ENCODE measurements around the gene MTAP.

The MTAP gene

DNA sequence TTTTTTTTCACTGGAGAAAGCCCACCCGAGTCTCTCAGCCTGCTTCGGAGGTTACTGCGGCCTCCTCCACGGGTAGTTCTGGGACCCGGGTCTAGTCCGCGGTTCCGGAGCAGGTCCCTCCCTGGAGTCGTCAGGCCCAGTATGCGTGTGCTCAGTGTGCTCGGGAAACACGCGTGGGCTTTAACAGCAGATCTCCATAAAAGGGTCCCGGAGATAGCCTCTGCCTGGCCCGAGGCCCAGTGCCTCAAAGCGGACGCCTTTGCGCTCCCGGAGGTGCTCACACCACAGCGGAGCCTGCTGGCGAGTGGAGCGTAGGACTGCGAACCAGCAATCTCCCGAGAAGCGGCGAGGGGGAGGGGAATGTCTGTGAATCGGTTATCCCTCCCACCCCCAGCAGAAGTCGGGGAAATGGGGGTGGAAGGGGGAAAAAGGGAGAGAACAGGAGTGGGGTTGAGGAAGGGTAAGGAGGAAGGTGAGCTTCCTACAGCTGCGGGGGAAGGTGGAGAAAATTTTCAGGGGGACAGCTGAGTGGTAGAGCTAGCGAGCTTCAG, 163.0 kb downstream of the MTAP start:
- Histone ChIP-seq H2AFZ (no peak overlapping the region), H3K4me3 (ENCODE audit: low read depth, low read length) (no peak overlapping the region), H3K27ac (no peak overlapping the region), H3K4me1 (no peaks in the 10 kb centered on the region), H3K9ac (no peak overlapping the region), H3K79me2 (no peaks in the 10 kb centered on the region), H3K36me3 (ENCODE audit: control insufficient read depth, insufficient read depth, low read length) (no peaks in the 10 kb centered on the region), H3K9me3 (ENCODE audit: control insufficient read depth, low read length) (no peaks in the 10 kb centered on the region), H3K27me3 (ENCODE audit: control insufficient read depth, insufficient read depth, low read length) (peaks cover 12% of the 10 kb centered on the region), H3K4me2 (ENCODE audit: low read length) (no peak overlapping the region)
- TF ChIP-seq CTCF (IDR thresholded peaks at IDR 0.05): no peak

DNA sequence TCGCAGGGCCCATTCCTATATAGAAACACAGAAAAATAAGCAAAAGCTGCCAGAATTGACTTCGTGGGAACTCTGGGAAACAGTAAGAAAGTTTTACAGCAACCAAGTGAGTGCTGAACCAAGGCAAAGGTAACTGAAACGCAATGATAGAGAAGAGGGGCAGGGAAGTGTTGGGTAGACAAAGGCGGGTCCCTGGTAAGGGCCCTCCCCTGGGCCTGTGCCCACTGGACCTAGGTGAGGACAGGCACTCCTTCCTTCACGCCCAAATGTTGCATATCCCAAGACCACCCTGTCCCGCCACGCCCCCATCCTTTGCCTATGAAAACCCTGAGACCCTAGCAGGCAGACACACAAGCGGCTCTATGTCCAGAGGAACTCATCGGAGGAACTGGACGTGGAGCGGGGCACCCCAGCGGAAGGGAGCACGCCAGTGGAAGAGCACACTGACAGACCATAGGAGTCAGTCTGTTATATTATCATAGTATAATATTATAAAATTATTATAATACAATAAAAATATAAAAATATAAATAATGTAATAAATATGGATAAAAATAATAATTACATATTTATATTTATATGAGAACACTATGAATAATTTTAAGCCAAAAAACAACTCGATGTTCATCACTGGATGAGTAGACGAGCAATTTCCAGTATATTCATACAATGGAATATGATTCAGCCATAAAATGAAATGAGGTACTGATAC, 163.9 kb downstream of the MTAP start:
- Histone ChIP-seq H3K27me3 (ENCODE audit: control insufficient read depth, insufficient read depth, low read length) (peaks cover 19% of the 10 kb centered on the region), H3K4me2 (ENCODE audit: low read length) (no peak overlapping the region), H3K36me3 (ENCODE audit: control insufficient read depth, insufficient read depth, low read length) (no peaks in the 10 kb centered on the region), H3K9me3 (ENCODE audit: control insufficient read depth, low read length) (no peaks in the 10 kb centered on the region), H3K79me2 (no peaks in the 10 kb centered on the region), H2AFZ (no peak overlapping the region), H3K4me3 (ENCODE audit: low read depth, low read length) (no peak overlapping the region), H3K27ac (no peak overlapping the region), H3K4me1 (no peaks in the 10 kb centered on the region), H3K9ac (no peak overlapping the region)
- TF ChIP-seq CTCF (IDR thresholded peaks at IDR 0.05): no peak

DNA sequence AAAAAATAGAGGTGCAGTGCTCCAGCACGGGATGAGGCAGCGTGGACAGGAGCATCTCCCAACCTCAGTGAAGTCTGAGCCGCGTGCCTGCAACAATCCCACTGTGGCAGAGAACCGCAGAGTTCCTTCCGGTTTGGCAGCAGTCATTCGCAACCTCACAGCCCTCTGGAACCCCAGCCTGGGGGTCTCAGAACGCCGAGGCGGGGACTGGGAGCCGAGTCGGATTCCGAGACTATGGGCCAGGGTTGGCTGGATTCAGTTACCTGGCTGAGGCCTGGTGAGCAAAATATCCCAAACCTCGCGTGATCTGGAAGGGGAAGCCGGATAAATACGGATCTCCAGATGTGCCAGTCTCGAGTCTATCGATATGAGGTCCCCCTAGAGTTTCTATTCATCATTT, 164.7 kb downstream of the MTAP start:
- Histone ChIP-seq H3K4me2 (ENCODE audit: low read length) (no peak overlapping the region), H3K4me3 (ENCODE audit: low read depth, low read length) (no peak overlapping the region), H3K36me3 (ENCODE audit: control insufficient read depth, insufficient read depth, low read length) (no peaks in the 10 kb centered on the region), H3K27ac (no peak overlapping the region), H3K9me3 (ENCODE audit: control insufficient read depth, low read length) (no peaks in the 10 kb centered on the region), H3K9ac (no peak overlapping the region), H2AFZ (no peak overlapping the region), H3K27me3 (ENCODE audit: control insufficient read depth, insufficient read depth, low read length) (peaks cover 19% of the 10 kb centered on the region), H3K79me2 (no peaks in the 10 kb centered on the region), H3K4me1 (no peaks in the 10 kb centered on the region)
- TF ChIP-seq CTCF (IDR thresholded peaks at IDR 0.05): no peak

DNA sequence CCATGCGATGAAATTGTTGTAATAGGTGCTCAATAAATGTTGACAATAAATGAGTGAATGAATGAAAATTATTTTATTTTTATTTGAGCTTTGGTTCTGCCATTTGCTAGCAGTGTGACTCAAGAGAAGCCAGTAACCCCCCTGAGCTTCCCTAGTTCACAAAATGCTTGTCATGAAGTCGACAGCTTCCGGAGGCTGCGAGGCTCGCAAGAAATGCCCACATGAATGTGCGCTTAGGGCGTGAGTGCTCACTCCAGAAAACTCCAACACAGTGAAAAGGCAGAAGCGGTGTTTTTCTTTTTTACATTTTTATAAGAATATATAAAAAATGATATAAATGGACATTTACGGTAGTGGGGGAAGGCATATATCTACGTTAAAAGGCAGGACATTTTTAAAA, 165.3 kb downstream of the MTAP start:
- TF ChIP-seq CTCF (IDR thresholded peaks at IDR 0.05): no peak
- Histone ChIP-seq H3K36me3 (ENCODE audit: control insufficient read depth, insufficient read depth, low read length) (no peaks in the 10 kb centered on the region), H3K4me2 (ENCODE audit: low read length) (no peak overlapping the region), H3K4me1 (no peaks in the 10 kb centered on the region), H3K9ac (no peak overlapping the region), H3K9me3 (ENCODE audit: control insufficient read depth, low read length) (no peaks in the 10 kb centered on the region), H3K27me3 (ENCODE audit: control insufficient read depth, insufficient read depth, low read length) (peaks cover 19% of the 10 kb centered on the region), H3K4me3 (ENCODE audit: low read depth, low read length) (no peak overlapping the region), H3K79me2 (no peaks in the 10 kb centered on the region), H2AFZ (no peak overlapping the region), H3K27ac (no peak overlapping the region)

All from parathyroid adenoma (tissue), 2 donors.